NCI-H510A (cell line): ENCODE data around the gene UGT1A6.

Source experiments
- DNase-seq: peaks from one replicate; lab custom pipeline; 2025; lab: John Stamatoyannopoulos, UW

The UGT1A6 gene

DNA sequence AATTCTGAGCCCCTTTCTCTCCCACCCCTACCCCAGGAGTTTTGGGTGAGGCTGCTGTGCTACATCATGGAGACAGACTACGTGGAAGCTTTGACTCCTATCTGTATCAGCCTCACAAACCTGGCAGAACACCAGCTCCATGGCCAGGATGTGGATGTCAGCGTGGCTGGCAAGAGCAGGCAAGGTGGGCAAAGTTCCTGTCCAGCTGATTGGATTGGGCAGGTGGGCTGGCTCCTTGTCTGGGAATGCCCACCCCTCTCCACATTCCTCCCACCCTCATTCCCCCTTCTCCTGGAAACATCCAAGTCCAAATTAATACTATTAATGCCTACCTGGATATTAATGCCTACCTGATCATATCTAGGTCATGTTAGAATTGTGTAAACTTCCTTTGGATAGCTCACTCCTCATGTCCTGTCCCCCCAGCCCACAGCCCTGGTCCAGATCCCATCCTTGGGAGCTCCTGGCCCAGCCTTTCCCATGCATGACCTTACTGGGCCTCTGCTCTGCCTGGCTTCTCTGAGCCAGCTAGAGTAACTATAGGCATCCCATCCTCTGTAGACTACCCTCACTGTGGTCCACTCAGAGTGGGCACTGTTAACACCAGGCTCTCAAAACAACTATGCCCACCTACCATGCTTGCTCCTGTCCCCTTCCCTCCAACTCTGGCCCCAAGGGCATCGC is 109.6 kb downstream of the UGT1A6 start:
- no peak for DNase-seq

DNA sequence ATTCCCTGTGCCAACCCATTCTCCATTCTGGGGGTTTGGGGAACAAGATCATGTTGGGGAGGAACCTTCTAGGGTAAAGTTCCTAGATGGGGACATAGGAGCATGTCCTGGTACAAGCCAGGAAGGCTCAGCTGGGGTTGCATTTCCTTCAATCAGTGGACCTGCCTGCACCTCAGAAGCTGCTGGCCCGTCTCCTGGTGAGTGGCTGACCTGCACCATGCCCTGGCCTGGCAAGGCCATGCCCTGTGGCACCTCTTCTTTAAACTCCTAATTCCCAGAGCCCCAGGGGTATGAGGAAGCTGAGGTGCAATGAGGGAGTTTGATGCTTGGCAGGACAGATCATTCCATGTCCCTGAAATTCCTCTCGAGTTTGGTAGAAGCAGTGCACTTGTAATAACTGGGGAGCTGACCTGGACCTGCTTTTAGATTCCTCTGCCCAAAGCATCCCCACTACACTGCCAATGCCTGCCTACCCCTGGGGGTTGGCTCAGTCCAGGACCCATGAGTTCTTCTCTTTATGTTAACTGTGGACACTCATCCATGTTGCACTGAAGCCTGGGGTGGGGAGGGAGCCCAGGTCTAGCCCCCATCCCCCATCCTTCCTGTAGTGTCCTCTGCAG is 110.7 kb downstream of the UGT1A6 start:
- no peak for DNase-seq

DNA sequence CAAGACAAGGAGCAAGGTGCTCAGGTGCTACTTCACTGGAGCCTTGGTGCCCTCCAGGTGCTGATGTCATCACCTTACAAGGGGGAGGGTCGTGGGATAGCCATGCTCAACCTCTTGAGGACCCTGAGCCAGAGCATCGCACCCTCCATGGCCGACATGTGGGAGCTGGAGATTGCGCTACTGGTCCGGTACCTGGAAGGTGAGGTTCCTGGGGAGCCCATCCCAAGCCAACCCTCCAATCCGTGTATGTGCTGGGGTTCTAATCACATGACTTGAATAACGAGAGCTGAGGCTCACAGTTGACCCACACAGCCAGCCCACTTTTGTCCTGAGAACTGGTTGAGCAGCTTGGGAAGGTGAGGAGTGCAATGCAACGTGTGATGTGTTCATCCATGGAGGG is 111.3 kb downstream of the UGT1A6 start:
- DNase-seq, result no peak

DNA sequence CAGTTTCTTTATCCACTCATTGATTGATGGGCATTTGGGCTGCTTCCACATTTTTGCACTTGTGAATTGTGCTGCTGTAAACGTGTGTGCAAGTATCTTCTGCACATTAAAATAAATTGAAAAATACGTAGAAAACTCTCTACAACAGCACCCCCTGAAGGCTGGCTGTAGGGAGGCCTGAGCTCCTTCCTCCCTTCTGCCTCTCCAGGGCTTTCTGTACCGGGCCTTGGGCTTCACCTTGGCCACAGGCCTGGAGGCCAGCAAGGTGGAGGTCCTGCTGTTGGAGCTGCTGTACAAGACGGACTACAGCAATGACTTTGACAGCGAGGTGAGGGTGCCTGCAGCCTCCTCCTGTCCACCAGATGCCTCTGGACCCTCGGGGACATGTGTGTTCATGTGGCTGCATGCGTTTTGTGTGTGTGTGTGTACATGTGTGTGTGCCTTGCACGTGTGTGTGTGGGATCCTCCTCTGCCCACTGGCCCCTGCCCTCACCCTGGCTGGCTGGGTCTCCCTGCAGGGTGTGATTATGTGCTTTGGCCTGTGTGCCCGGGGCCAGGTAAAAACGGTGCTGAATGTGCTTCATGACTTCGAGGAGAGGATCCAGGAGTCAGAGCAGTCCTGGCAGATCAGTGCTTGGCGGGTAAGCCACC is 114.7 kb downstream of the UGT1A6 start:
- DNase-seq, result no peak

- DNase-seq, result no peak
These were observed 115.6 kb downstream of the UGT1A6 start for GRCh38 chr2:233807966-233808935.

- no peak for DNase-seq
These were observed 117.7 kb downstream of the UGT1A6 start for GRCh38 chr2:233810385-233810784.

GRCh38 chr2:233811087-233811486 is 118.4 kb downstream of the UGT1A6 start:
- no peak for DNase-seq

DNA sequence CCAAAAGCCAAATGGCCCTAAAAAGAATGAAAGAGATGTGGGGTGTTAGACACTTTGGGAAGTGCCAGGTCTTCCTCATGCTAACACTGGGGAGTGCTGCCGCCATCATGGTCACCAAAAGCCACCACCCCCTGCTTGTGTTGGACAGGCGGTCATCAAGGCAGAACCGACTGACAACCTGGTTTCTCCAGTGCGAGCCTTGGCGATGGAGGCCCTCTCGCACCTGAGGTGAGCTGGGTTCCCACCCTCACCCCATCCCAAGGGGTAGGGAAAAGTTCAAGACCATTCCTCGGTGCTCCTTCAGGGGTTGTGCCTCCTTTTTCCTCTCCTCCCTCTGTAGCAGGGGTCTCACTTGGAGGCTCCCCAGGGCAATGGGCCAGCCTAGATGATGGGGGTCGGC is 119.0 kb downstream of the UGT1A6 start:
- no peak for DNase-seq

GRCh38 chr2:233813236-233814055 is 120.8 kb downstream of the UGT1A6 start:
- no peak for DNase-seq

DNA sequence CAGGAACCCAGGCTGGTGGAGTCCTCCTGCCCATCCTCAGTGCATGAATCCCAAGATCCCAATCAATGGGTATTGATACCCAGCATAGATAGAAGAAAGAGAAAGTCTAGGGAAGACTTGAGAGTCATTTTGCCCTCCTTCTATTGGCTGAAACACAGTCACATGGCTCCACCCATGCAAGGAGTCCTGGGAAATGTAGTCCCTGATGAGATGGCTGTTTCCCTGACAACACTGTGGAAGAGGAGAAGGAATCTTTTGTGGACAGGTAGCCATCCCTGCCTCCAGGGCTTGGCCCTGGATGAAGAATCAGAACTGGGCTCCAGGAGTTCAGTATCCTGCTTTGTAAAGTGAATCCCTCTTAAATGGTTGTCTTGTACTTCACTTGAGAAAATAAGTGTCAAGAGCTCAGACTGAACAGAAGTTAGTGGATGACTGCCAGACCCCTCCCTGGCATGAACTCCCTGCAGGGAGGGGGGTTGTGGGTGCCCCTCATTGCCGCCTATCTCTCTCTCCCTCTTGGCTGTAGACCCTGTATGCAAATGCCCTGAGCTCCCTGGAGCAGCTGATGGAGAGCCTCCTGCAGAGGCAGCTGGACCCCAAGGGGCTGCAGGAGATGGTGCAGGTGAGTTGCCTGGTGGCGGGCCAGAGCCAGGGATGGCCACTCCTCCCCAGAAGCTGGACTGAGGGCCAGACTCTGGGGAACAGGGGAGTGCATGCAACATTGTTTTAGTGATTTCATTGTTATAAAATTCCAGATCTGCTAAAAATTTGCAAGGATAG is 121.6 kb downstream of the UGT1A6 start:
- no peak for DNase-seq

DNA sequence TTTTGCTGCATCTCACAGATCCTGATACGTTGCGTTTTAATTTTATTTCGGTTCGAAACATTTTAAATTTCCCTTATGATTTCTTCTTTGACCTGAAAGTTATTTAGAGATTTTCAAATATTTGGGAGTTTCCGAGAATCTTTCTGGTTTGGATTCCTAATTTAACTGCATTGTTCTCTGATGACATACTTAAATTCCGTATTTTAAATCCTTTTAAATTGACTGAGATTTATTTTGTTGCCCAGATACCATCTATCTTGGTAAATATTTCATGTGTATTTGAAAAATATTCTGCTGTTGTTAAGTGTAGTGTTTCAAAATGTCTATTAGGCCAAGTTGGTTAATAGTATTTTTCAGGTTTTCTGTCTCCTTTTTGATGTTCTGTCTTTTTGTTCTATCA is 123.2 kb downstream of the UGT1A6 start:
- no peak for DNase-seq

GRCh38 chr2:233816334-233816733 is 123.6 kb downstream of the UGT1A6 start:
- DNase-seq, result no peak

DNA sequence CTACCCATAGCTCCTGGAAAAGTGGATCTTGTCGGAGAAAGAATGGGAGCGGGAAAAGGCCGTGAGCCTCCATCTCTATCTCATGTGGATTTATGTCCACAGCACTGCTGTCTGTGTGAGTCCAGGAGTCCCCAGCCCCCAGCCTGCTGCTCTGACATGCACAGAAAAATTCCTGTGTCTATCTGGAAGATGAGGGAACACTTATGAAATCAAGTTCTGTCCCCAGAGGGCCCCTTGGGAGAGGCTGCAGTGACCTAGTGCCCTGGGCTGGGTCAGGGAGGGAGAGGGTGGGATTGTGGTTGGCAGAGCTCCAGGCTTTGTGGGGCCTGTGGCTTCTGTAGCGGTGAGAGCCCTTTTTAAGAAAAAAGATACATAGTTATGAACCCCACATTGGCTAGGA is 124.1 kb downstream of the UGT1A6 start:
- no peak for DNase-seq

DNA sequence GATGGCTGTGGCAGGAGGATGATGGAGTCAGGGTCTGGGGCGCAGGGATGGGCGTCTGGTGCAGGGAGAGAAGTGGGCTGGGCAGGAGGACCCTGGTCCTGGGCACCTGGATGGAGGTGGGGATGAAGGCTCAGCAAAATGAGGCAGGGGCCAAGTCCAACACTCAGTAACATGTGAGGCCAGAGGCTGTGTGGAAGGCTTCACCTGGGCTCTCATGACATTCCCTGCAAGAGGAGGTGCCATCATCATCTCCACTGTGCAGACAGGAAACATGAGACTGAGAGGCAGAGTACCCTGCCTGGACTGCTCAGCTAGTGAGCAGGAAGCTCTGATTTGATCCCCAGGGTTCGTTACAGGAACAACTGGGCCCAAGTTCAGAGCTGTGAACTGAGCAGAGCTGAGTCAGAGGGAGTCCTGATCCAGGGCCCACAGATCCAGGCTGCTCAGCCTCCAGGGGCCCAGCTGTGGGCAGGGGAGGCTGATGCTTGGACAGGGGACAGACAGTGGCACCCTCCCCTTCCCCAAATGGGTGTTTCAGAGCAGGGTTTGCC is 124.7 kb downstream of the UGT1A6 start:
- DNase-seq, result no peak

- DNase-seq, result no peak
These were observed 125.4 kb downstream of the UGT1A6 start for GRCh38 chr2:233817995-233818638.

GRCh38 chr2:233818639-233819621 is 126.2 kb downstream of the UGT1A6 start:
- DNase-seq, result no peak

DNA sequence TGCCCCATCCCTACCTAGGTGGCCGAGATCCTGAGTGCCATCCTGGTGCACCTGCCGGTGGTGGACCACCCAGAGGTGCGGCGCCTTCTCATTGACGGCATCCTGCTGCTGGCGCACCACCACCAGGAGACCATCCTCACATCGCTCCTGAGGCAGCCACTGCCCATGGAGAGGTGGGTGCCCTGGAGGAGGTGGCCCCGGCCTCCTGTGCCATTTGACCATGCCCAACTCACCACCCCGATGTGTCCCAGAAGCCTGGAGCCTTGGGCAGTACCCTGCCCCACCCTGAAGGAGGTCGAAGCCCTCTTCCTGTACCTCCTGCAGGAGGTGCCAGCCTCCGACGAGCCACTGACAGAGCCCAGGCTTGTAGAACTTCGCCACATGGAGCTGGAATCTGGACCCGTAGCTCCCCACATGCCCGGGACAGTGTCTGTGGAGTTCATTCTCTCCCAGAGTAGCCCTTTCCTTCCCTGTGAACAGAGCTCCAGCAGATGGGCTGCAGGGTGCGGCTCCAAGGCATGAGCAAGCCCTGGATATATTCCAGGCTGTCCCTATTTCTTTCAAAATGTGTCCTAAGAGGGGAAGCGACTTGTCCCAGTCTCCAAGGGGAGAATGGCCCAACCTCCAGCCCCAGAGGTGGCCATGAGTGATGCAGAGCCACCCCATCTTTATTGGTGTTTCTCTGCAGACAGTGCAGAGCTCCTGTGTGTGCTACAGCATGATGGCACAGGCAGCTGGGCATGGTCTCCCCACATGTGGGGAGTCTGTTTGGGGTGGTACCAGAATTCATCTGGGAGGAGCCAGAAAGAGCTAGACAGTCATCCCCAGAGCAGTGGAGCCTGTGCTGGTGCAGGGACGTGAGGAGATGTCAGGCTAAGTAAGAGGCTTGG is 127.4 kb downstream of the UGT1A6 start:
- no peak for DNase-seq

DNA sequence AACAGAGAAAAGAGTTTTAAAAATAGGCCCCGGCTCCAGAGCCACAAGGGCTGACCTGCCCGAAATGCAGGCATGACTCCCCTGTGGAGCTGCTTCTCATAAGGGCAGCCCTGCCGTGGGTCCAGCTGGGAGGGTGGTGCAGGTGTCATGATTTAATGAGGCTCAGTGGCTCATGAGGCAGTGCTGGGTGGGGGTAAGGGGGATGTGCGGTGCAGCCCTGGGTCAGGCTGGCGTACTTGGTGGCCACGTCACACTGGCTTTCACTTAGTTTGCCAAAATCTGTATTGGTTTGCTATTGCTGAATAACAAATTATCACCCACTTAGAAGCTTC is 128.1 kb downstream of the UGT1A6 start:
- no peak for DNase-seq
